Ascending aorta (tissue), 2 donors: ENCODE data around the gene HSD17B11. TPM values are rescaled to one million over a fixed set of nuclear protein-coding genes. Genes with fewer than 3 reads are reported as not detected.
"Not testable (repeated sequence)": the region's sequence is repeated elsewhere in the genome, so short reads cannot be mapped to it uniquely, and the experiment has no call there.

Source experiments
- DNase-seq, 2 donors: peaks; one replicate each; pipeline ENCODE4 v3.0.0-alpha.2; 2019; ENCODE audit warnings: low spot score in 2 of 2
- H3K27ac ChIP-seq, 2 donors: fragments of 200-600 bp; sonication (generic); one replicate each; pipeline ENCODE4 v1.5.1; 2016 to 2017; ENCODE audit warnings: mild to moderate bottlenecking in 1 of 2
- H3K27me3 ChIP-seq: fragments of 200-600 bp; sonication (generic); one replicate; pipeline ENCODE4 v1.5.1; 2017
- H3K36me3 ChIP-seq, 2 donors: fragments of 200-600 bp; sonication (generic); one replicate each; pipeline ENCODE4 v1.5.1; 2016
- H3K4me1 ChIP-seq, 2 donors: fragments of 200-600 bp; sonication (generic); one replicate each; pipeline ENCODE4 v1.5.1; 2016 to 2017; ENCODE audit warnings: mild to moderate bottlenecking in 1 of 2
- H3K4me3 ChIP-seq, 2 donors: fragments of 200-600 bp; sonication (generic); one replicate each; pipeline ENCODE4 v1.5.1; 2016 to 2017; ENCODE audit warnings: mild to moderate bottlenecking in 1 of 2
- H3K9me3 ChIP-seq, 2 donors: fragments of 200-600 bp; sonication (generic); one replicate each; pipeline ENCODE4 v1.5.1; 2016
- intact Hi-C: fragments of 100-400 bp; cut with DNase I; formaldehyde crosslinking; loops from one replicate; pipeline ENCODE4 v1.15.1; 2023
- total RNA-seq: library from RNA; depleted of rRNA; stranded (reverse); fragments of >200 nt; gene quantifications from one replicate; pipeline ENCODE4 v1.1.0, GENCODE V29; 2016
- TF ChIP-seq, protein P1 (sequence below), 3 experiments: fragments of 200-600 bp in 2 of 3; fragments of 450-650 bp in 1 of 3; sonication (generic) in 2 of 3; IDR thresholded peaks; one replicate each; pipeline ENCODE4 v1.5.1; 2016 to 2019; ENCODE audit warnings: antibody characterized with exemption in 3 of 3, mild to moderate bottlenecking in 1 of 3, moderate library complexity in 1 of 3

HSD17B11 gene
- total RNA-seq, 1 donor from 2014 or later, result 29.8 TPM

DNA sequence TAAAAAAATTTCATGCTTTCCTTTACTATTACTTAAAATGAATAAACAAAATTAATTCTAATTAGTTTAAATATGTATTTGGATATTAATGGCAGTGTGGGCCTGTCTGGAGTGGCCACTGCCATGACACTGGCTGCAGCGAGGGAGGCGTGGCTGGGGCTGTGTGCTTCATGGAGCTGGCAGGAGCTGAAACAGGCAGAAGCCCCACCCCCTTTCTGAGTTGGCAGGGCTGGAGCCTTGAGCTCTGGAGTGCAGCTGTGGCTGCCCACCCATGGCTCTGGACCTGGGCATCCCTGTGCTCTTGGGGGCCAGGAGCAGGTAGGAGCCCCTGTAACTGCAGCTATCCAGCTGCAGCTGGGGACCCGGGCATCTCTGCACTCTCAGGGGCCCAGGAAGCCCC lies 8.2 kb upstream of the HSD17B11 start:
- TF ChIP-seq, protein P1, sequence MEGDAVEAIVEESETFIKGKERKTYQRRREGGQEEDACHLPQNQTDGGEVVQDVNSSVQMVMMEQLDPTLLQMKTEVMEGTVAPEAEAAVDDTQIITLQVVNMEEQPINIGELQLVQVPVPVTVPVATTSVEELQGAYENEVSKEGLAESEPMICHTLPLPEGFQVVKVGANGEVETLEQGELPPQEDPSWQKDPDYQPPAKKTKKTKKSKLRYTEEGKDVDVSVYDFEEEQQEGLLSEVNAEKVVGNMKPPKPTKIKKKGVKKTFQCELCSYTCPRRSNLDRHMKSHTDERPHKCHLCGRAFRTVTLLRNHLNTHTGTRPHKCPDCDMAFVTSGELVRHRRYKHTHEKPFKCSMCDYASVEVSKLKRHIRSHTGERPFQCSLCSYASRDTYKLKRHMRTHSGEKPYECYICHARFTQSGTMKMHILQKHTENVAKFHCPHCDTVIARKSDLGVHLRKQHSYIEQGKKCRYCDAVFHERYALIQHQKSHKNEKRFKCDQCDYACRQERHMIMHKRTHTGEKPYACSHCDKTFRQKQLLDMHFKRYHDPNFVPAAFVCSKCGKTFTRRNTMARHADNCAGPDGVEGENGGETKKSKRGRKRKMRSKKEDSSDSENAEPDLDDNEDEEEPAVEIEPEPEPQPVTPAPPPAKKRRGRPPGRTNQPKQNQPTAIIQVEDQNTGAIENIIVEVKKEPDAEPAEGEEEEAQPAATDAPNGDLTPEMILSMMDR (IDR thresholded peaks at IDR 0.05), result no peak
- intact Hi-C loops, result no loop called here

DNA sequence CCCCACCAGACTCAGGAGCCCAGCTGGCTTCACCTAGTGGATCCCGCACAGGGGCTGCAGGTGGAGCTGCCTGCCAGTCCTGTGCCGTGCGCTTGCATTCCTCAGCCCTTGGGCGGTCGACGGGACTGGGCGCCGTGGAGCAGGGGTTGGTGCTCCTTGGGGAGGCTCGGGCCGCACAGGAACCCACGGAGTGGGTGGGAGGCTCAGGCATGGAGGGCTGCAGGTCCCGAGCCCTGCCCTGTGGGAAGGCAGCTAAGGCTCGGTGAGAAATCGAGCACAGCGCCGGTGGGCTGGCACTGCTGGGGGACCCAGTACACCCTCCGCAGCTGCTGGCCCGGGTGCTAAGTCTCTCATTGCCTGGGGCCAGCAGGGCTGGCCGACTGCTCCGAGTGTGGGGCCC lies 4.9 kb upstream of the HSD17B11 start:
- H3K27ac ChIP-seq, intact Hi-C loops, H3K9me3 ChIP-seq, H3K36me3 ChIP-seq, H3K27me3 ChIP-seq, H3K4me1 ChIP-seq, DNase-seq, H3K4me3 ChIP-seq: not testable (repeated sequence)

More for the DNA sequence above, 8.2 kb upstream of the HSD17B11 start:
- no peak for DNase-seq
- H3K27ac ChIP-seq, result no peak overlapping the region
- no peaks in the 10 kb centered on the region for H3K4me1 ChIP-seq
- no peaks in the 10 kb centered on the region for H3K27me3 ChIP-seq
- no peak overlapping the region for H3K4me3 ChIP-seq
- no peaks in the 10 kb centered on the region for H3K36me3 ChIP-seq
- no peaks in the 10 kb centered on the region for H3K9me3 ChIP-seq

DNA sequence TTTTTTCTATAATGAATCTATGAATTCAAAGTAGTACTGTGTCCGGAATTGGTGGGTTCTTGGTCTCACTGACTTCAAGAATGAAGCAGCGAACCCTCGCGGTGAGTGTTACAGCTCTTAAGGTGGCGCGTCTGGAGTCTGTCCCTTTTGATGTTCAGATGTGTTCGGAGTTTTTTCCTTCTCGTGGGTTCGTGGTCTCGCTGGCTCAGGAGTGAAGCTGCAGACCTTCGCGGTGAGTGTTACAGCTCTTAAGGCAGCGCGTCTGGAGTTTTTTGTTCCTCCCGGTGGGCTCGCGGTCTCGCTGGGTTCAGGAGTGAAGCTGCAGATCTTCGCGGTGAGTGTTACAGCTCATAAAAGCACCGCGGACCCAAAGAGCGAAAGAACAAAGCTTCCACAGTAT lies 4.1 kb upstream of the HSD17B11 start:
- intact Hi-C loops, DNase-seq, H3K4me1 ChIP-seq, H3K27ac ChIP-seq, H3K4me3 ChIP-seq, H3K36me3 ChIP-seq, H3K27me3 ChIP-seq, H3K9me3 ChIP-seq: not testable (repeated sequence)

DNA sequence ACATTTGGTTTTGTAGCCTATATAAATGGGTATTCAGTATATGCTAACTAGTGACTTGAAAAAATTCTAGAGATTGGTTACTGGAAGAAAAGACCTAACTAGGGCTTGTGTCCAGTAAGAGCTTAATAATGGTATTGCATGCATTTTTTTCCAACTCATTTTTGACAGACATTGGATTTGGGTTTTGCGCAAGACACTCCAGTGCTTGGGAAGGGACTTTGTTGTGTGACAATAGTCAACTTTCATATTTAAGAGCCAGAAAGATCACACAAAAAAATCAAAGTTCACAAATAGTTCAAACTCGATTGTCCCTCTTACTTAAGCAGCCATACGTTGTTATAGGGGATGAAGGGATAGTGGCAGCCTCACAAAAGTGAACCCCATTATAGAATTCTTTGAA lies 1.2 kb upstream of the HSD17B11 start:
- DNase-seq, result no peak
- Histone ChIP-seq H3K36me3 (no peaks in the 10 kb centered on the region), H3K9me3 (peaks cover 0 to 4% of the 10 kb centered on the region in 2 donors), H3K27me3 (no peaks in the 10 kb centered on the region), H3K4me1 (peaks cover 0 to 11% of the 10 kb centered on the region in 2 donors), H3K27ac (peak overlapping the region in 1 of 2 donors; percentile 86), H3K4me3 (peak overlapping the region; percentile 69)
- TF ChIP-seq, protein P1 (IDR thresholded peaks at IDR 0.05), result no peak
- intact Hi-C loops, result no loop called here

DNA sequence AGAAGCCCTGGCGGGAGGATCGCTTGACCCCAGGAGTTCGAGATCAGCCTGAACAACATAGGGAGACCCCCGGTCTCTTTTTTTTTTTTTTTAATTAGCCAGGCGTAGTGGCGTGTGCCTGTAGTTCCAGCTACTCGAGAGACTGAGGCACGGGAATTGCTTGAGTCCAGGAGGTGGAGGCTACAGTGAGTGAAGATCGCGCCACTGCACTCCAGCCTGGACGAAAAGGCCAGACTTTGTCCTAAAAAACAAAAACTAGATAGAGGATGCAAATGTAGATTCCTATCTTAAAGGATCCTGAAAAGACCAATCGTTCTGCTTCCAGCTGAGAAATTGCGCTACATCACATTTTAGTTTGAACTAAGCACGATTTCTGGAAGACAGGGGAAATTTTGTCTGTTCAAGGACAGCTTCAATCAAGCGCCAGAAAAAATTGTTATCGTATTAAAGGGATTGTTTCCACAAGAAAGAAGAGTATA lies 627 bp upstream of the HSD17B11 start:
- Histone ChIP-seq H3K36me3 (no peaks in the 10 kb centered on the region), H3K27ac (peak overlapping the region; percentile 86 to 89), H3K27me3 (no peaks in the 10 kb centered on the region), H3K4me3 (peak overlapping the region; percentile 69), H3K4me1 (peaks cover 0 to 11% of the 10 kb centered on the region in 2 donors), H3K9me3 (peaks cover 0 to 4% of the 10 kb centered on the region in 2 donors)
- TF ChIP-seq, protein P1 (IDR thresholded peaks at IDR 0.05), result no peak
- intact Hi-C loops, result loop anchor here (1.0 kb wide), 1 partner anchor 31 kb away; the partner anchor contains the start of gene NUDT9
- no peak for DNase-seq

DNA sequence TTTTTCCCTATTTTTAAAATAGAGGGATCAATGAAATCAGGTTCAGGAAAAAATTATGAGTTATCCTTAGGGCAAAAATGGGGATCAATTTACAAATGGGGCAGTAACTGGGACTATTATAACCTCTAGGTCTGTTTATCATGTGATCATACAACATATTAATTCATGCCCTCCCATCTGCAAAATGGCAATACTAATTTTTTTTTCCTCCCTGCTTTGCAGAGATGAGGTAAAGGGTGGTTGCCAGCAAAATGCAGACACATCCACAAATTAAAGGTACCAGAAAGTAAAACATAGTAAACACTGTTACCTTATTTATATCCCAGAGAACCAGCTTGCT lies 467 bp downstream of the HSD17B11 start:
- Histone ChIP-seq H3K36me3 (no peaks in the 10 kb centered on the region), H3K9me3 (peaks cover 0 to 5% of the 10 kb centered on the region in 2 donors), H3K27ac (peak overlapping the region; percentile 86 to 89), H3K4me1 (peaks cover 0 to 11% of the 10 kb centered on the region in 2 donors), H3K27me3 (no peaks in the 10 kb centered on the region), H3K4me3 (peak overlapping the region; percentile 69)
- intact Hi-C loops, result no loop called here
- TF ChIP-seq, protein P1 (IDR thresholded peaks at IDR 0.05), result no peak
- no peak for DNase-seq

DNA sequence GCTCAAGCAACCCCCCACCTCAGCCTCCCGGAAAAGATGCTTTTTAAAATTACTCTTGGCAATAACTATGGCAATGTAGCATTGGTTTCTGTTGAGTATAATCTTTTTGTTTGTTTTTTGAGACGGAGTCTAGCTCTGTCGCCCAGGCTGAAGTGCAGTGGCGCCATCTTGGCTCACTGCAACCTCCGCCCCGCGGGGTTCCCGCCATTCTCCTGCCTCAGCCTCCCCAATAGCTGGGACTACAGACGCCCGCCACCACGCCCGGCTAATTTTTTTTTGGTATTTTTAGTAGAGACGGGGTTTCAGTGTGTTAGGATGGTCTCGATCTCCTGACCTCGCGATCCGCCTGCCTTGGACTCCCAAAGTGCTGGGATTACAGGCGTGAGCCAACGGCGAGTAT lies 933 bp downstream of the HSD17B11 start:
- DNase-seq, H3K27me3 ChIP-seq, H3K36me3 ChIP-seq, H3K9me3 ChIP-seq, intact Hi-C loops: not testable (repeated sequence)
- peak overlapping the region; percentile 69 for H3K4me3 ChIP-seq
- peaks cover 0 to 11% of the 10 kb centered on the region in 2 donors for H3K4me1 ChIP-seq
- peak overlapping the region; percentile 86 to 89 for H3K27ac ChIP-seq
